ENCODE data around the gene TSC22D2.

DNA sequence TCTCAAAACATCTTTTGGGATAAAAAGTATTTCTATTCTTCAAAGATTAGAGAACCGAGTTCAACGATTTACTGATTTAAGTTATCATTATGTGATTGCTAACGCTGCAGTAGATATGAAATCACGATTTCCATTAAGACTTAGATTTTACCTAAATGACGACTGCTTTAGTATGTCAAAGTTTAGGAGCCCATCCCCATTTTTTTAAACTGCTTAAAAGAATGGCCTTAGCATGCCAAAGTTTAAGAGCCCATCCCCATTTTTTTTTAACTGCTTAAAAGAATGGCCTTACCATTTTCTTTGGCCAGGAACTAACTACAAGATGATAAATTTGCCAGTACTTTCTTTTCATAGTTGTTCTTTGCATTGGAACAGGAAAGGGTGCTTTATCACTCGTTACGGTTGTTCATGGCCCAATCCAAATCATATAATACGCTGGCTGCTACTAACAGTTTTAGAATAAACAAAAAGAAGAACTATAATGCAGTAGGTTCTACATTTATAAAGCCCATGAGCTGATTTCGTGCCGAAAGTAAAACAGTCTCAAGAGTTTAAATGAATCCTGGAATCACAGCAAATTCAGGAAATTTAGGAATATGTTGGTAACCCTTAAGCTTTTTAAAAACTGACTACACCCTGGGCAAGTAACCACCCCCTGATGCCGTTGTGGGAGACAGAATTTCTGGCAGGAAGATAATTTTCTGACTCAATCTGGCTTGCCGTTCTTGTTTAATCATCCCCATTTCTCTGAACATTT lies 869 bp upstream of the TSC22D2 start:
- TF ChIP-seq, protein P1, sequence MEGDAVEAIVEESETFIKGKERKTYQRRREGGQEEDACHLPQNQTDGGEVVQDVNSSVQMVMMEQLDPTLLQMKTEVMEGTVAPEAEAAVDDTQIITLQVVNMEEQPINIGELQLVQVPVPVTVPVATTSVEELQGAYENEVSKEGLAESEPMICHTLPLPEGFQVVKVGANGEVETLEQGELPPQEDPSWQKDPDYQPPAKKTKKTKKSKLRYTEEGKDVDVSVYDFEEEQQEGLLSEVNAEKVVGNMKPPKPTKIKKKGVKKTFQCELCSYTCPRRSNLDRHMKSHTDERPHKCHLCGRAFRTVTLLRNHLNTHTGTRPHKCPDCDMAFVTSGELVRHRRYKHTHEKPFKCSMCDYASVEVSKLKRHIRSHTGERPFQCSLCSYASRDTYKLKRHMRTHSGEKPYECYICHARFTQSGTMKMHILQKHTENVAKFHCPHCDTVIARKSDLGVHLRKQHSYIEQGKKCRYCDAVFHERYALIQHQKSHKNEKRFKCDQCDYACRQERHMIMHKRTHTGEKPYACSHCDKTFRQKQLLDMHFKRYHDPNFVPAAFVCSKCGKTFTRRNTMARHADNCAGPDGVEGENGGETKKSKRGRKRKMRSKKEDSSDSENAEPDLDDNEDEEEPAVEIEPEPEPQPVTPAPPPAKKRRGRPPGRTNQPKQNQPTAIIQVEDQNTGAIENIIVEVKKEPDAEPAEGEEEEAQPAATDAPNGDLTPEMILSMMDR (IDR thresholded peaks at IDR 0.05; ENCODE audit: poor library complexity), result no peak
- TF ChIP-seq EZH2 (IDR thresholded peaks at IDR 0.05; ENCODE audit: borderline replicate concordance), result no peak
